GM10266 (cell line): Measurements from ENCODE around the gene LAMA5.

Experiments used
- DNase-seq: peaks from one replicate; pipeline ENCODE4 v3.0.0; 2012; ENCODE audit errors: extremely low spot score
- CTCF ChIP-seq: IDR thresholded peaks from 2 replicates; pipeline ENCODE4 v1.5.1; 2012; ENCODE audit warnings: mild to moderate bottlenecking, low read depth; ENCODE audit not compliant: control insufficient read depth, insufficient read depth; ENCODE audit errors: missing control alignments

LAMA5 gene

GRCh38 chr20:62370807-62371587, 3.9 kb upstream of the LAMA5 start:
- DNase-seq: no peak

GRCh38 chr20:62370115-62370806, 3.1 kb upstream of the LAMA5 start:
- DNase-seq: peak; percentile 61
- TF ChIP-seq CTCF: no peak

More at GRCh38 chr20:62370807-62371587, 3.9 kb upstream of the LAMA5 start:
- TF ChIP-seq CTCF: no peak

- no peak for TF ChIP-seq CTCF
Measured at GRCh38 chr20:62369815-62370114, 2.7 kb upstream of the LAMA5 start.

GRCh38 chr20:62368976-62369814, 2.1 kb upstream of the LAMA5 start:
- TF ChIP-seq CTCF: peak; percentile 34
- DNase-seq: peak; percentile 67

More at GRCh38 chr20:62369815-62370114, 2.7 kb upstream of the LAMA5 start:
- no peak for DNase-seq

GRCh38 chr20:62368392-62368975, 1.4 kb upstream of the LAMA5 start:
- no peak for TF ChIP-seq CTCF
- DNase-seq: no peak

- no peak for DNase-seq
- TF ChIP-seq CTCF: no peak
Measured at GRCh38 chr20:62367633-62368391, 700 bp upstream of the LAMA5 start.
